ENCODE measurements around the gene MXD3.

Gene MXD3

GRCh38 chr5:177319913-177320588 lies 8.4 kb upstream of the MXD3 start:
- no peaks in the 10 kb centered on the region for H3K27me3 Mint-ChIP-seq
- ATAC-seq: peak; percentile 72
- H3K9me3 Mint-ChIP-seq: no peaks in the 10 kb centered on the region
- H3K27ac Mint-ChIP-seq: no peak overlapping the region
- peaks cover 25% of the 10 kb centered on the region for H3K4me1 Mint-ChIP-seq
- no peak overlapping the region for H3K4me3 Mint-ChIP-seq
- DNase-seq: no peak
- peaks cover 4% of the 10 kb centered on the region for H3K36me3 Mint-ChIP-seq (ENCODE audit: low read depth)

- Mint-ChIP-seq H3K4me1 (peaks cover 20% of the 10 kb centered on the region), H3K9me3 (no peaks in the 10 kb centered on the region), H3K4me3 (no peak overlapping the region), H3K36me3 (ENCODE audit: low read depth) (peaks cover 4% of the 10 kb centered on the region), H3K27me3 (no peaks in the 10 kb centered on the region), H3K27ac (peak overlapping the region; percentile 35)
- DNase-seq: peak; percentile 82
- ATAC-seq: peak; percentile 38
These were observed 6.3 kb upstream of the MXD3 start for GRCh38 chr5:177317959-177318377.

- H3K4me3 Mint-ChIP-seq: no peak overlapping the region
- ATAC-seq (no peak), DNase-seq (no peak)
- no peak overlapping the region for H3K27ac Mint-ChIP-seq
- no peaks in the 10 kb centered on the region for H3K9me3 Mint-ChIP-seq
- no peaks in the 10 kb centered on the region for H3K27me3 Mint-ChIP-seq
- peaks cover 2% of the 10 kb centered on the region for H3K36me3 Mint-ChIP-seq (ENCODE audit: low read depth)
- peaks cover 28% of the 10 kb centered on the region for H3K4me1 Mint-ChIP-seq
These were observed 4.3 kb upstream of the MXD3 start for GRCh38 chr5:177316005-177316404.

GRCh38 chr5:177315411-177315810 lies 3.7 kb upstream of the MXD3 start:
- ATAC-seq (no peak), DNase-seq (no peak)
- Mint-ChIP-seq H3K27ac (no peak overlapping the region), H3K4me1 (peaks cover 28% of the 10 kb centered on the region), H3K9me3 (no peaks in the 10 kb centered on the region), H3K36me3 (ENCODE audit: low read depth) (peaks cover 2% of the 10 kb centered on the region), H3K4me3 (no peak overlapping the region), H3K27me3 (no peaks in the 10 kb centered on the region)

GRCh38 chr5:177314376-177315342 lies 3.0 kb upstream of the MXD3 start:
- Mint-ChIP-seq H3K27ac (no peak overlapping the region), H3K4me3 (no peak overlapping the region), H3K4me1 (peaks cover 25% of the 10 kb centered on the region), H3K27me3 (no peaks in the 10 kb centered on the region), H3K9me3 (no peaks in the 10 kb centered on the region), H3K36me3 (ENCODE audit: low read depth) (peaks cover 2% of the 10 kb centered on the region)
- DNase-seq: no peak
- no peak for ATAC-seq

GRCh38 chr5:177313561-177314259 lies 2.0 kb upstream of the MXD3 start:
- no peak overlapping the region for H3K27ac Mint-ChIP-seq
- no peak for DNase-seq
- no peaks in the 10 kb centered on the region for H3K9me3 Mint-ChIP-seq
- peak overlapping the region; percentile 84 for H3K4me3 Mint-ChIP-seq
- no peaks in the 10 kb centered on the region for H3K27me3 Mint-ChIP-seq
- ATAC-seq: no peak
- peaks cover 32% of the 10 kb centered on the region for H3K4me1 Mint-ChIP-seq
- H3K36me3 Mint-ChIP-seq (ENCODE audit: low read depth): peaks cover 2% of the 10 kb centered on the region

- peak overlapping the region; percentile 84 for H3K4me3 Mint-ChIP-seq
- H3K36me3 Mint-ChIP-seq (ENCODE audit: low read depth): peaks cover 2% of the 10 kb centered on the region
- no peaks in the 10 kb centered on the region for H3K9me3 Mint-ChIP-seq
- ATAC-seq (peak; percentile 37), DNase-seq (peak; percentile 57)
- H3K27ac Mint-ChIP-seq: peak overlapping the region; percentile 82
- H3K27me3 Mint-ChIP-seq: no peaks in the 10 kb centered on the region
- H3K4me1 Mint-ChIP-seq: peaks cover 27% of the 10 kb centered on the region
These were observed 1.0 kb upstream of the MXD3 start for GRCh38 chr5:177312649-177313181.

- no peaks in the 10 kb centered on the region for H3K27me3 Mint-ChIP-seq
- H3K9me3 Mint-ChIP-seq: no peaks in the 10 kb centered on the region
These were observed 341 bp downstream of the MXD3 start for GRCh38 chr5:177311392-177311722.

GRCh38 chr5:177310757-177311391 lies 824 bp downstream of the MXD3 start:
- ATAC-seq (no peak), DNase-seq (no peak)
- no peaks in the 10 kb centered on the region for H3K27me3 Mint-ChIP-seq
- H3K4me3 Mint-ChIP-seq: peak overlapping the region; percentile 84
- H3K4me1 Mint-ChIP-seq: peaks cover 37% of the 10 kb centered on the region
- peak overlapping the region; percentile 67 for H3K27ac Mint-ChIP-seq
- peaks cover 13% of the 10 kb centered on the region for H3K36me3 Mint-ChIP-seq (ENCODE audit: low read depth)
- no peaks in the 10 kb centered on the region for H3K9me3 Mint-ChIP-seq

More at GRCh38 chr5:177311392-177311722, 341 bp downstream of the MXD3 start:
- ATAC-seq (no peak), DNase-seq (no peak)
- peak overlapping the region; percentile 84 for H3K4me3 Mint-ChIP-seq
- no peak overlapping the region for H3K27ac Mint-ChIP-seq
- peaks cover 33% of the 10 kb centered on the region for H3K4me1 Mint-ChIP-seq
- peaks cover 8% of the 10 kb centered on the region for H3K36me3 Mint-ChIP-seq (ENCODE audit: low read depth)

- H3K4me1 Mint-ChIP-seq: peaks cover 43% of the 10 kb centered on the region
- H3K4me3 Mint-ChIP-seq: peak overlapping the region; percentile 84
- ATAC-seq: no peak
- no peaks in the 10 kb centered on the region for H3K9me3 Mint-ChIP-seq
- peak overlapping the region; percentile 67 for H3K27ac Mint-ChIP-seq
- H3K27me3 Mint-ChIP-seq: no peaks in the 10 kb centered on the region
- H3K36me3 Mint-ChIP-seq (ENCODE audit: low read depth): peaks cover 18% of the 10 kb centered on the region
- DNase-seq: no peak
These were observed 1.4 kb downstream of the MXD3 start for GRCh38 chr5:177310332-177310731.

- peak; percentile 77 for DNase-seq
- peaks cover 26% of the 10 kb centered on the region for H3K36me3 Mint-ChIP-seq (ENCODE audit: low read depth)
- peak; percentile 9 for ATAC-seq
- H3K4me1 Mint-ChIP-seq: peaks cover 50% of the 10 kb centered on the region
- H3K9me3 Mint-ChIP-seq: no peaks in the 10 kb centered on the region
- peak overlapping the region; percentile 52 for H3K4me3 Mint-ChIP-seq
- no peaks in the 10 kb centered on the region for H3K27me3 Mint-ChIP-seq
- no peak overlapping the region for H3K27ac Mint-ChIP-seq
These were observed 2.1 kb downstream of the MXD3 start for GRCh38 chr5:177309351-177310191.

- no peaks in the 10 kb centered on the region for H3K9me3 Mint-ChIP-seq
- ATAC-seq: no peak
- no peak for DNase-seq
- H3K4me3 Mint-ChIP-seq: no peak overlapping the region
- H3K27me3 Mint-ChIP-seq: no peaks in the 10 kb centered on the region
- peaks cover 32% of the 10 kb centered on the region for H3K36me3 Mint-ChIP-seq (ENCODE audit: low read depth)
- H3K4me1 Mint-ChIP-seq: peaks cover 55% of the 10 kb centered on the region
- H3K27ac Mint-ChIP-seq: no peak overlapping the region
These were observed 3.0 kb downstream of the MXD3 start for GRCh38 chr5:177308740-177309139.

GRCh38 chr5:177307544-177308363 lies 3.9 kb downstream of the MXD3 start:
- Mint-ChIP-seq H3K4me3 (no peak overlapping the region), H3K4me1 (peaks cover 52% of the 10 kb centered on the region), H3K36me3 (ENCODE audit: low read depth) (peaks cover 32% of the 10 kb centered on the region), H3K27ac (no peak overlapping the region), H3K27me3 (no peaks in the 10 kb centered on the region), H3K9me3 (no peaks in the 10 kb centered on the region)
- ATAC-seq (no peak), DNase-seq (no peak)
